UCSD-AML1 (cell line): Measurements from ENCODE around the gene CSTF3.
"Not testable (repeated sequence)": the region's sequence is repeated elsewhere in the genome, so short reads cannot be mapped to it uniquely, and the experiment has no call there.

Experiments
- DNase-seq: peaks from one replicate; lab custom pipeline; 2025; ENCODE audit not compliant: unreplicated experiment; lab: John Stamatoyannopoulos, UW

Gene CSTF3

DNA sequence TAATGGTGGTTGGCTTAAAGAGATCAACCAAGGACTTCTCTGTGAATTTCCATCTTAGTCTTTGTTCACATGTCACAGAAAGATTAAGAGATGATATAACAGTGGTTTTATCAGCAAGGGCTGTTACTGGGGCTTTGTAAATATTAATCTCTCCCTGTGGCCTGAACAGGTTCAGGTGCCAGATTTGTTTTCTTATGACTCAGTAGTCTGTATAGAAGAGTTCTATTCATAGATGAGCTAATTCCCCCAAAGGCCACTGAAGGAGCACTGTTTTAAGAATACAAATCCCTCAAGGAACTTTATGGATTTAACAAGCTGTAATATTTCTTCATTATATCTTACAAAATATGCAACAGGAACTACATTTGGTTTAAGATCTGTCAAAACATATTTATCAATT lies 71.5 kb downstream of the CSTF3 start:
- DNase-seq, result no peak

DNA sequence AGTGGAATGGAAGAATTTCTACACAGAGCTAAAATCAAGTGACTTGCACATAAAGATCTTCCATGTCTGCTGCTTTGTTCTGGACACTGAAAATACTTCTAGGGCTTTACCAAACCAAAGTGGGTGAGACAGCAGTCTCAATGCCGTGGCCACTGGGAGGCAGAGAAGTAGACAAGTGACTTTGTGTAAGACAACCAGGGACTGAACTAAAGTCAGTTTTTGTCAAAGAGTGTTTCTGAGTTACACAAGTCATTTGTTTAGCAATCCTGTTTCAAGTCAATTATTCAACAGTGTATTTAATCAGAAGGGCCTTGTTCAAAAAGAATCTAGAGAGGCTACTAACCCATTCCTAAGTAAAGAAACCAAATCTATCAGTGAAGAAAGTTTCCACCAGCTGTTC lies 75.3 kb downstream of the CSTF3 start:
- no peak for DNase-seq

DNA sequence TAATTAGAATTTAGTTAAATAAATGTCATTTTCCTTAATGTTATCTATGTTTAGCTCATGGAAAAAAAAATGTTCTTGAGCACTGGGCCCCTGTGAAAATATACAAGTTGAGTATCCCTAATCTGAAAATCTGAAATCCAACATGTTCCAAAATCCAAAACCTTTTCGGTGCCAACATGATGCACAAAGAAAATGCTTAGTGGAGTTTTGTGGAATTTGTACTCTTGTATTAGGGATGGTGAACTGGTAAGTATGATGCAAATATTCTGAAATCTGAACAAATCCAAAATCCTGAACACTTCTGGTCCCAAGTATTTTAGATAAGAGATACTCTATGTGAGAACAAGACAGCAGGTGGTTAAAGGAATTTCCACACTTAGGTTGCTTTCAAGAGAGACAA lies 77.4 kb downstream of the CSTF3 start:
- DNase-seq, result no peak

DNA sequence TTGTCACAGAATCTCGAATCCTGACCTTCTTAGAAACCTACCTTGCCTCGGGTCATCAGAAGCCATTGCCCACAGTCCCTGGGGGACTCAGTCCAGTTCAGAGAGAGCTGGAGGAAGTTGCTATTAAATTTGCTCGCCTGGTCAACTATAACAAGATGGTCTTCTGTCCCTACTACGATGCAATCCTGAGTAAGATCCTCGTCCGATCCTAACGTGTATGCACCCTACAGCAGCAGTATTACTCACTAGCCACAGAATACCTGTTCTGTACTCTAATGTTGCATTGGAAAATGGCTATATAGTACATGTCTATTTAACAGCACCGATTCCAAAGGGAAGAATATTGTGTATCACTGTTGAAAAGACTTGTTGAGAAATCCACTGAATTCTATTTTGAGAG lies 88.8 kb downstream of the CSTF3 start:
- no peak for DNase-seq

DNA sequence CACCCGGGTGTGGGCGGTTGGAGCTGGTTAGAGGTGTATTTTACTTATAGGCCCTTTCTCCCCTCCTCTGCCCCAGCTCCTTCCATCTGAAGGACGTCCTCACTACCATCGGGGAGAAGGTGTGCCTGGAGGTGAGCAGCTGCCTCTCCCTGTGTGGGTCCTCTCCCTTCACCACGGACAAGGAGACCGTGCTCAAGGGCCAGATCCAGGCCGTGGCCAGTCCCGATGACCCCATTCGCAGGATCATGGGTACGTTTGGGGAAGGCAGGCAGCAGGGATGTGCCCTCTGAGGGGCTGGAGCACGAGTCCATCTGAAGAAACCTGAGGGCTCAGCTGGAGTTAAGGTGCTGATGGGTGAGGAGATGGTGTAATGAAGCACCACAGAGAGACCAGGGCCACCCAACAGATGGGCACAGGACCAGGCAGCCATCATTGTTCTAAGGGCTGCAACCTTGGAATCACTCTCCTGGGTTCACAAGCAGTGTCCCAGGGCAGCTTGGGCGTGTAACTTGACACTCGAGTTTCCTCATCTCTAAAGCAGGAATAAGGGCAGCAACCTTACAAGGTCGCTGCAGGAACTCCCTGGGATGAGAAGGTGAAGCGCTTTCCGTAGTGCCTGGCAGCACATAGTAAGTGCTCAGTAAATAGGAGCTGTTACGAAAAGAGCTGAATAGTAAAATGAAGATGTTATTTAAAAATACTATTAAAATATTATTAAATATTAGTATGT lies 92.5 kb downstream of the CSTF3 start:
- DNase-seq, result no peak

DNA sequence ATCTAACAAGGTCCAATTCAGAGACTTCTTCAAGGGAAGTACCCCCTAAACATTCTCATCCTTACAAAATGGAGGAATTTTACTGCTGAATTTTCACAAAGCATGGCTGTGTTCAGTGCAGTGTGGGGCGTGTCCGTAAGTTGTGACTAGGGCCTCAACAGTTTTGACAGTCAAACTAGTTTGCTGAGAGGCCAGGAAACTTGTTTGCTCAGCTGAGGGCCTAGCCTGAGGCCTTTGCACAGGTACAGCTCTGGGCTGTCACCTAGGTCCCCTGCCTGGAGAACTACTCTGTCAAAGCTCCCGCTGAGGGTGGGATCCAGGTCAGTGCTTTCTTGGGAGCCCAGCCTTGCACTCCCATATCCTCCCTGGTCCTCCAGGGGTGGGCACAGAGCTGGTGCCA lies 94.0 kb downstream of the CSTF3 start:
- no peak for DNase-seq

DNA sequence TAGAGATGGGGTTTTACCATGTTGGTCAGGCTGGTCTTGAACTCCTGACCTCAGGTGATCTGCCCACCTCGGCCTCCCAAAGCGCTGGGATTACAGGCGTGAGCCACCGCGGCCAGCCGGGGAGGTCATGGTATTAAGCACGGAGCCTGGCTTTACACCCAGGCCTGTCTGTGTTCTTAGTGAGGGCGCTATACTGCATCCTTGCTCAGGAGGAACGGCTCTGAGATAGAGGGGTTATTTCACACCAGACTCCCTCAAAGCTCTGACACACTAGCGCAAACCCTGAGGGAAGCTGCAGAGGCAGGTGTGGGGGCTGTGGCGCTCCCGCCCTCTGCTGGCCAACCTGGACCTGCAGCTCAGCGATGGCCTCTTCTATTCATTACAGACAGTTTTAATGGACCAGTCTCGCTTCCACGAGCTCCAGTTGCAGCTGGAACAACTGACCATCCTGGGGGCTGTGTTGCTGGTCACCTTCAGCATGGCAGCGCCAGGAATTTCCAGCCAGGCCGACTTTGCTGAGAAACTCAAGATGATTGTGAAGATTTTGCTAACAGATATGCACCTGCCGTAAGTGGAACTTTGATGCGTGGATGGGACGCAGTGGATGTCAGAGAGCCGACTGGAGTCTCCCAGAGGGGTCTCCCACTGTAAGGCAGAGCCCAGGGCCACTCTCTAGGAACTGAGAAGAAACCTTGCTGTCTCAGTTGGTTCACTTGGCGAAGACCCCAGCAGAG lies 95.7 kb downstream of the CSTF3 start:
- peak; percentile 63 for DNase-seq

DNA sequence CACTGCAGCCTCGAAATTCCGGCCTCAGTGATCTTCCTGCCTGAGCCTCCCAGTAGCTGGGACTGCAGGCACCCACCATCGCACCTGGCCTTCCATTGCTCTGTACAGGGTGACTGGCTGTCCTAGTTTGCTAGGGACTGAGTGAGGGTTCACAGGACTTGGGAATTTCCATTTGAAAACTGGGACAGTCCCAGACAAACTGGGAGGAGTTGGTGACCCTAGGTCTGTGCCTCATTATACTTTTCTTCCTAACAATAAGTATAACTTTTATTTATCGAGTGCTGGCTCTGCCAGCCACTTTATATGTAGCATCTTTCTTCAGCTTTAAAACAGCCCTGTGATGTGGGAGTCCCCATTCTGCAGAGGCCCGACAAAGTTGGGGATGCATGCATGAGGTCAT lies 96.4 kb downstream of the CSTF3 start:
- DNase-seq, result no peak

DNA sequence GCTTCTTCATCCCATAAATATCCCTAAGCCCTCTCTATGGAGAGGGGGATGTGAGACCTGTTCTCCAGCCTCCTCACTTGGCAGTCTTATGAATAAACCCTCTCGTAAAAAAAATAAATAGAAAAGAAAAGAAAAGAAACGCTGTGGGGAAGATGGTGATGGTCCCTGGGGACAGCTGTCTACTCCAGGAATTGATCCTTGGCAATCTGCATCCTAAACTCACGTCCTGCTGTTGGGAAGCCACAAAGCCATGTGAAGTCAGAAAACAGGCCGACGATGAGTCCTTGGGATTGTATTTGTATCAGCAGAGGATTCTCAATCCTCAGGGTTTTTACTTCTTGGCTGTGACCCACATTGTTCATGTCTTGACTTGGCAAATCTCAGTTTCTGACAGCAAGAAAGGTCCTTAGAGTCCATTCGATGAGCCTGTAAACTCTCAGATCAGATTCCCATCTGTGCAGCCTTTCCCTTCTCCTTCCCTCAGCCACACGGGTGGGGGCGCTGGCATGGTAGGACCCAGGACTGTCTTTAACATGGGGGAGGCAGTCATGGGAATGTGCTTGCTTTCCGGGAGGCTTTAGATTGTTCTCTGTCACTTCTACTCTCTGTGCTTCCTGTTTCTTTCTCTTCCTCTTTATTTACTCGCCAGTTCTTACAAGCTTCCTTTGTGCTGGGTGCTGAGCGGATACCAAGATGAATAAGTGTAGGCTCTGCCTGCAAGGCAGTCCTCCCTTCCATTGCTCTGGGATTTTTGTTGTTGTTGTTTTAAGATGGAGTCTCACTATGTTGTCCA lies 97.1 kb downstream of the CSTF3 start:
- DNase-seq, result no peak

DNA sequence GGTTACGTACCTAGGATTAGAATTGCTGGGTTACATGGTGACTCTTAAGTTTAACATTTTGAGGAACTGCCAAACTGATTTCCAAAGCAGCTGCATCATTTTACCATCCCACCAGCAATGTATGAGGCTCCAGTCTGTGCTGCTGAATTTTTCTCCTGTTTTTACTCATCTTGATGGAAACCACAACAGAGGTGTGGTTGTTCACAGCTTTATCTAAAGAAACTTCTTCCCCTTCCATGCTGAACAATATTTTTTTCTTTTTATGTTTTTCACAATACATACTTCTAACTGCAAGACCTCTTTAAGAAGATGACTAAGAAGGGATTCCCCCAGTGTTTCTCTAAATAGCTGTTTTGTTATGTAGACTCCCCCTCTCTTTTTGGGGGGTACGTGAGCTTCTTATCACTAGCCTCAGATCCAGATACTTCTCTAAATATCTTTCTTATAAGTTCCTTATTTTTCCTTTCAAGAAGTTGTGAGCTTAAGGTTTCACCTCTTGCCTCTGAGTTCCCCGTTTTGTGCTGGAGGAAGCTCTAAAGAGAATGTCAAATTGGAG lies 97.9 kb downstream of the CSTF3 start:
- no peak for DNase-seq

DNA sequence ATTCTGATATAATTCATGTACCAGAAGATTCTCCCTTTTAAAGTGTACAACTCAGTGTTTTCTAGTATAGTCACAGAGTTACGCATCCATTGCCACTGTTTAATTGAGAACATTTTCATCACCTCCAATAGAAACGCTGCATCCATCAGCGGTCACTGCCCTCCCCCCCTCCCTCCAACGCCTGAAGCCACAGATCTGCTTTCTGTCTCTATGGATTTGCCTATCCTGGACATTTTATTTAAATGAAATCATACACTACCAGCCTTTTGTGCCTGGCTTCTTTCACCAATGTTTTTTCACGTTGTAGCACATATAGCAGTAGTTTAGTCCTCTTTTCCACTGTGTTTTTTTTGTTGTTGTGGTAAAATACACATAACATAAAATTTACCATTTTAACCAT lies 99.1 kb downstream of the CSTF3 start:
- DNase-seq, result no peak

DNA sequence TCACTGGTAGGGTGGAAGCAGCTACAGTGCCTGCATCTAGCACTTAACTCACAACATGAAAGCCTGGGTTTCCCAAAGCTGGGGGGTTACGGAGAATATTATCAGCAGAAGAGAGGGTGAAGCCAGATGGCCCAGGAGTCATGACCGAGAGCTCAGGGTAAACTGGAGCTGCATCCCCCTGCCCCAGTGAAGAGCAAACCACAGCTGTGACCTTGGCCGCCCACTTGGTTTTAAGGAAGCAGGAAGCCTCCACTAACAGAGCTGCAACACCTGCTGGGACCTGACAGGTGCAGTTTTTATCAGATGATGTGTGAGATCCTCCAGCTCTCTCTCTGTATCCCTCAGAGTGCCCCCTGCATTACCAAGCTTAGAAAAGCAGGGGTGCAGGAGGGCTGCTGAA lies 101.0 kb downstream of the CSTF3 start:
- DNase-seq, result no peak

DNA sequence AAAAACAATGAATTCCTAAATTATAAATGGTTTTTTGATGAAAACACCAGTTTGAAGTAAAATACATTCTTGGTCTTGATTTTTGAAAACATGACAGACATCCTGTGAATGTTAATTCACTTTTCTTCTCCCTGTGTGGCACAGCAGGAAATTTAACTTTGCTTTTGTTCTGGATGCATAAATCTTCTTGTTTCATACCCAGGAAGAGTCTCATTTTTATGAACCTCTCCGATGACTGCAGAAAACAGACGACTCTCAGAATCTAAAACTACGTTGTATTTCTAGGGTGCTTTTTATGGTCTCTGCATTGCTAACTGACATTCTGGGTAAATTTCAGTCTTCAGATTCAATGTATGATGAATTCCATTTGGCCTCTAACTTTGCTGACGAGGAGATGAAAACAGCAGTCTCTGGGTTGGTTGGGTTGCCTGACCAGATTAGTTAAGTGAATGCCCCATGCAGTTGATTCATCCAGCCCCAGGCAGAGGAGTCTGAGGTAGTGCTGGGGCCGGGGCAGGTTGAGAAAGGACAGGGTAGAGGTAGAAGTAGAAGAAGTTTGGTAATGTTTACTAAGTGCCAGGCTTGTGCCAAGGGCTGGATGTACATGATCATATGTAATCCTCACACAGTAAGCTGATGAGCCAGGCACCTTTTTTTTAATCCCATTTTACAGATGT lies 101.8 kb downstream of the CSTF3 start:
- no peak for DNase-seq

DNA sequence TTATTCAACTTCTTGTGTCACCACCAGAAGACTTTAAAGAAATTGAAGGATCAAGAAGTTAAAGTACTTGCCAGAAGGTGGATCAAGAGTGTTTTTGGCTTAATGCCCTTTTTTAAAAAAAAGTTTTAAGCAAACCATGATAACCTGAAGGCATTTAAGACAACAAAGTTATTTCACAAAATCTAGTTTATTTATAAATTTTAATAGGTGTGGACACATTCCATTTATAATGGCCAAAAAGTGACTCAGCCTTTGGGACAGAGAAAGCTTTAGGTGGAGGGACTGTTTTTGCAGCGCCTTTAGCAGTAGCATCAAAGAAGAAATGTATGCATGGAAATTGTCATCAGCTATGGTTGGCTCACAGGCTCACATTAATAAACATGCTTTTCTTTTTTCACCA lies 104.0 kb downstream of the CSTF3 start:
- no peak for DNase-seq

DNA sequence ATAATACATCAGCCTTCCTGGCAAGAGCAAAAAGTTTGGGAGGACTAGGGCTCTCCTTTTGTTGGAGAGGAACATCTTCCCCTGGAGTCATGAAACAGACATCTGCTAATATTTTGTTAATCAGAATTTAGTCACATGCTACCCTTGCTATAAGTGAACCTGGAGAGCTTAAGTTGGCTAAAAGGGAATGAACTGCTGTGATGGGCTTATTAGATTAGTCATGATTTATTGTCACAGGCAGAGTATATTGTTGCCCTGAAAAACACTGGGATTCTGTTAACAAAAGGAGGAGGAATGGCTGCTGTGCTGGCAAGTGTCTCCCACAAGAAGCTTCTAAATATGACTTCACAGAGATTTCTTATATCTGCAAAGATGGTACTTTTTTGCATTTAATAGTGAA lies 105.9 kb downstream of the CSTF3 start:
- DNase-seq, result no peak

DNA sequence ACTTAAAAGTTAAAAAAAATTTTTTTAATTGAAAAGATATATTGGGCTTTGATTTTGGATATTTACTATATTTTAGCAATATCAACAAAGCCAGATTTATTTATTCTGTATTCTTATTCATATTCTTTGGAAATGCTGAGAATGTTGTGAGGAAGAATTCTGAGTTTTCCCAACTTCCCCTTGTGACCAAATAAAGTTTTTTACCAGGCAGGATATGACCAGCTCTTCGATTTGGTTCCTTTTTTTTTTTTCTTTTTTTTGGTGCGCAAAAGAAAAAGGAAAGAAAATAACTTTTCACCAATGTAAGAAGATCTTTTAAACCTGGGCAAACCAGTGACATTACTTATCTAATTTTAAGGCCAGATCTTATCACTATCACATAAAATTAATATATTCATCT lies 109.0 kb downstream of the CSTF3 start:
- DNase-seq, result no peak

DNA sequence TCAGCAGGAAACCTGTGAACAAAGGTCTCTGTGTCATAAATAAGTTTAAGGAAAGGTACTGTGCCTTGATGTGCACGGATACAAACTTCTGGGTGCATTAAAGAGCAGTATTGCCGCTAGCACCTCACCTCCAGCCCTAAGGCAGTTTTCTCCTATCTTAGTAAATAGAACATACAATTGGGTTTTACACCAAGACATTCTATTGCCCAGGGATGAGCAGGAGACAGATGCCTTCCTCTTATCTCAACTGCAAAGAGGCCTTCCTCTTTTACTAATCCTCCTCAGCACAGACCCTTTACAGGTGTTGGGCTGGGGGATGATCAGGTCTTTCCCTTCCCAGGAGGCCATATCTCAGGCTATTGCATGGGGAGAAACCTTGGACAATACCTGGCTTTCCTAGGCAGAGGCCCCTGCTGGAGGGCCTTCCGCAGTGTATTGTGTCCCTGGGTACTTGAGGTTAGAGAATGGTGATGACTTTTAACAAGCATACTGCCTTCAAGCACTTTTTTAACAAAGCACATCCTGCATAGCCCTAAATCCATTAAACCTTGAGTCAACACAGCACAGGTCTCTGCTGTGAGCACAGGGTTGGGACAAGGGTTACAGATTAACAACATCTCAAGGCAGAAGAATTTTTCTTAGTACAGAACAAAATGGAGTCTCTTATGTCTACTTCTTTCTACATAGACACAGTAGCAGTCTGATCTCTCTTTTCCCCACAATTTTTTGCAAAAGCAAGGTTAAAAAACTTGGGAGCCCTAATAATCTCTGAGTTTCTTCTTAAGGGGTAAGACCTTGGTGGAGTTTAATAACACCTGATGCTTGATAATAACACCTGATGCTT lies 111.5 kb downstream of the CSTF3 start:
- not testable (repeated sequence) for DNase-seq

DNA sequence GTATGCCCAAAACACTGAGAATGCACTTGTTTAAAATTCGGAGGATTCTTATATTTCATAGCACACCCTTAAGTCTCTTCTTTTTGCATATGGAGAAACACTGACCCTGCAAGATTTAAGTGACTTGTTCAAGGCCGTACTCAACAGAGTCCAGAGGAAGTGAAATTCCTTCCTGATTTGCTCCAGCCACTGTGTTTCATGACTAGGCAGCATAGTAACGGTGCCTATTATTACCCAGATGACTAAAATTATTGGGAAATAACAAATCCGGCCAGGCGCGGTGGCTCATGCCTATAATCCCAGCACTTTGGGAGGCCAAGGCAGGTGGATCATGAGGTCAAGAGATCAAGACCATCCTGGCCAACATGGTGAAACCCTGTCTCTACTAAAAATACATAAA lies 112.6 kb downstream of the CSTF3 start:
- not testable (repeated sequence) for DNase-seq

DNA sequence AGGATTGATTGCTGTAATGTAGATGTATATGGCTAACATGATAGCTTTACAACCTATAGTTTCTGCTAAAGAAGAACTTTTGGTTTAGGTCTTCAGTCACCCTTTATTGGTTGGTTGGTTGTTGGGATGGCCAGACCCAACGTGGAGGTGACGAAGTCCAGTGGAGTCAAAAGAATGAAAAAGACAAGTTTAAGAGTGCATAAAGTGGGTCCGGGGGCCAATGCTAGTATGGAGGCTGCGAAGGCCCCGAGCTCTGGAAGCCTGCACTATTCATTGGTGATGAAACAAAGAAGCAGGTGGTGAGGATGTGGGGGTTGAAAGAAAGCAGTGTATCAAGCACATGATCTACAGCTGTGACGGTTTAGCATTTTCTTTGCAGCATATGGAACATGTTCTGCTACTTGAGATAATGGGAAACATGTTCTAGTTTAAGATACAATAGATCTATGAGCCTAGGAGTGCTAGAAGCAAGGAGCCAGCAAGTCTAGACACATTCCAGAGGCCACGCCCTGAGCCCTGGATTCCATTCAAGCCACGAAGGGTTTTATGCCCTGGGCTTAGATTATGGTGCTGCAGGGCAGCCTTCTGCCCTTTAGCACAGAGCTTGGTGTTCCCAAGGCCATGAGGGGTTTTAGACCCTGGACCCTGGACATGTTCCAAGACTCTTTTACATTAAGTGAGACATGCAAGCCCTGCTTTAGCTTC lies 115.6 kb downstream of the CSTF3 start:
- no peak for DNase-seq
